NCI-H1930 (cell line): Measurements from ENCODE around the gene MYOM1.

Experiments used
- DNase-seq, 2 experiments: peaks; one replicate each; lab custom pipeline; 2025; lab: John Stamatoyannopoulos, UW

Gene MYOM1

GRCh38 chr18:3219631-3220335 lies at the start of gene MYOM1:
Gene MYOM1 (minus strand): TSS chr18:3219968. CDS start chr18:3215223, 4,745 bp downstream.
- no peak for DNase-seq

GRCh38 chr18:3269241-3269913 lies 49.6 kb upstream of the MYOM1 start:
- no peak for DNase-seq

- no peak for DNase-seq
These were observed 48.5 kb upstream of the MYOM1 start for GRCh38 chr18:3268306-3268705.

GRCh38 chr18:3266062-3266608 lies 46.4 kb upstream of the MYOM1 start:
- DNase-seq = no peak

- DNase-seq = no peak
These were observed 45.8 kb upstream of the MYOM1 start for GRCh38 chr18:3265564-3266033.

- no peak for DNase-seq
These were observed 44.6 kb upstream of the MYOM1 start for GRCh38 chr18:3264362-3264761.

GRCh38 chr18:3263132-3263700 lies 43.4 kb upstream of the MYOM1 start:
- no peak for DNase-seq

- DNase-seq = no peak
These were observed 42.7 kb upstream of the MYOM1 start for GRCh38 chr18:3262234-3263131.

GRCh38 chr18:3261373-3262233 lies 41.8 kb upstream of the MYOM1 start, which contains the start of gene MYL12B:
Gene MYL12B (plus strand): TSS chr18:3262133. CDS start chr18:3272899, 10,766 bp downstream.
- peak; percentile 43 to 53 for DNase-seq

- no peak for DNase-seq
These were observed 41.2 kb upstream of the MYOM1 start for GRCh38 chr18:3260995-3261372.

- DNase-seq = no peak
These were observed 37.9 kb upstream of the MYOM1 start for GRCh38 chr18:3257627-3258120.

GRCh38 chr18:3256693-3257626 lies 37.2 kb upstream of the MYOM1 start:
- DNase-seq = no peak

- DNase-seq = no peak
These were observed 35.9 kb upstream of the MYOM1 start for GRCh38 chr18:3255611-3256165.

- no peak for DNase-seq
These were observed 35.0 kb upstream of the MYOM1 start for GRCh38 chr18:3254725-3255124.

GRCh38 chr18:3252843-3253242 lies 33.1 kb upstream of the MYOM1 start:
- DNase-seq = no peak

GRCh38 chr18:3251963-3252277 lies 32.2 kb upstream of the MYOM1 start:
- DNase-seq = no peak

- DNase-seq = no peak
These were observed 31.6 kb upstream of the MYOM1 start for GRCh38 chr18:3251249-3251962.

- no peak for DNase-seq
These were observed 30.7 kb upstream of the MYOM1 start for GRCh38 chr18:3250237-3251107.
